HCT116 (cell line): ENCODE data around the gene VPS26A.

Source experiments
- CEBPB ChIP-seq: IDR thresholded peaks from 2 replicates; pipeline ENCODE4 v1.6.1; 2012; ENCODE audit warnings: low read depth
- EZH2 ChIP-seq: fragments of 200-600 bp; sonication (generic); IDR thresholded peaks from 2 replicates; pipeline ENCODE4 v1.6.1; 2017; ENCODE audit warnings: antibody characterized with exemption, mixed run types
- FOSL1 ChIP-seq: IDR thresholded peaks from 2 replicates; pipeline ENCODE4 v1.6.1; 2012; ENCODE audit warnings: low read depth
- JUND ChIP-seq: IDR thresholded peaks from 2 replicates; pipeline ENCODE4 v1.6.1; 2012
- POLR2A ChIP-seq: IDR thresholded peaks from 2 replicates; pipeline ENCODE4 v1.7.0; 2011; ENCODE audit warnings: borderline replicate concordance; ENCODE audit not compliant: insufficient read depth, insufficient read length; ENCODE audit errors: extremely low read depth
- POLR2AphosphoS5 ChIP-seq: IDR thresholded peaks from 2 replicates; pipeline ENCODE4 v1.6.1; 2011; ENCODE audit warnings: mild to moderate bottlenecking, low read depth, low read length, moderate library complexity
- RAD21 ChIP-seq: IDR thresholded peaks from 2 replicates; pipeline ENCODE4 v1.6.1; 2012; ENCODE audit warnings: low read depth, mild to moderate bottlenecking
- TCF7L2 ChIP-seq: IDR thresholded peaks from 2 replicates; pipeline ENCODE4 v1.7.0; 2011; ENCODE audit warnings: borderline replicate concordance, inconsistent platforms; ENCODE audit not compliant: insufficient read depth, insufficient read length; ENCODE audit errors: extremely low read depth
- TF ChIP-seq, protein P1 (sequence below), 3 experiments: fragments of 200-600 bp in 1 of 3; sonication (generic) in 1 of 3; IDR thresholded peaks in 2 of 3; conservative IDR thresholded peaks in 1 of 3; 2 replicates each; pipeline ENCODE4 v1.5.1; 2012 to 2017; ENCODE audit warnings: low read depth in 2 of 3, low read length in 2 of 3, antibody characterized with exemption in 1 of 3, borderline replicate concordance in 1 of 3, control low read depth in 1 of 3, mild to moderate bottlenecking in 1 of 3, mixed read lengths in 1 of 3, mixed run types in 1 of 3, moderate library complexity in 1 of 3; ENCODE audit not compliant: insufficient read depth in 1 of 3
- TF ChIP-seq, protein P2 (sequence below): IDR thresholded peaks from 2 replicates; pipeline ENCODE4 v1.6.1; 2012; ENCODE audit warnings: low read depth

DNA sequence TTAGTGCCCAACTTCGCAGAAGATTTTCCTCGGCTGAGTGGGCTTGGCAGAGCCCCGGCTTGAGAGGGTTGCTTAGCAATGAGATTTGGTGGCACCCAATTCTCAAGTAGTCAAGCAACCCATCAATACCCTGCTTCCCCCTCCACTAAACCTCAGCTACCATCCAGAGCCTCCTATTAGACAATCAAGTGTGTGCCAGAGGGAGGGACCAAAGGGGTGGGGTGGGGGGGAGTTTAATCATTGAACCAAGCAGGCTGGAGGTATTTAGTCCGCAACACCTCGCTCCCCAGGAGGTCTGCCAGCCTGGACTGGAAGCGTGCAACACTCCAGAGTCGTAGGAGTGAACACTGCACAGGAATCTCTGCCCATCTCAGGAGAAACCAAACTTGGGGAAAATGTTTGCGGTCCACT lies 96.1 kb downstream of the VPS26A start, which contains the start of gene HKDC1:
- TF ChIP-seq POLR2A: no peak
- TF ChIP-seq, protein P1, sequence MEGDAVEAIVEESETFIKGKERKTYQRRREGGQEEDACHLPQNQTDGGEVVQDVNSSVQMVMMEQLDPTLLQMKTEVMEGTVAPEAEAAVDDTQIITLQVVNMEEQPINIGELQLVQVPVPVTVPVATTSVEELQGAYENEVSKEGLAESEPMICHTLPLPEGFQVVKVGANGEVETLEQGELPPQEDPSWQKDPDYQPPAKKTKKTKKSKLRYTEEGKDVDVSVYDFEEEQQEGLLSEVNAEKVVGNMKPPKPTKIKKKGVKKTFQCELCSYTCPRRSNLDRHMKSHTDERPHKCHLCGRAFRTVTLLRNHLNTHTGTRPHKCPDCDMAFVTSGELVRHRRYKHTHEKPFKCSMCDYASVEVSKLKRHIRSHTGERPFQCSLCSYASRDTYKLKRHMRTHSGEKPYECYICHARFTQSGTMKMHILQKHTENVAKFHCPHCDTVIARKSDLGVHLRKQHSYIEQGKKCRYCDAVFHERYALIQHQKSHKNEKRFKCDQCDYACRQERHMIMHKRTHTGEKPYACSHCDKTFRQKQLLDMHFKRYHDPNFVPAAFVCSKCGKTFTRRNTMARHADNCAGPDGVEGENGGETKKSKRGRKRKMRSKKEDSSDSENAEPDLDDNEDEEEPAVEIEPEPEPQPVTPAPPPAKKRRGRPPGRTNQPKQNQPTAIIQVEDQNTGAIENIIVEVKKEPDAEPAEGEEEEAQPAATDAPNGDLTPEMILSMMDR (IDR thresholded peaks at IDR 0.05 in 2 of 3, conservative IDR thresholded peaks at IDR 0.05 in 1 of 3; ENCODE audit: borderline replicate concordance in 1 of 3, insufficient read depth in 1 of 3, low read depth in 2 of 3, low read length in 2 of 3): no peak
- no peak for TF ChIP-seq TCF7L2
- TF ChIP-seq FOSL1: no peak
- no peak for TF ChIP-seq CEBPB
- TF ChIP-seq, protein P2, sequence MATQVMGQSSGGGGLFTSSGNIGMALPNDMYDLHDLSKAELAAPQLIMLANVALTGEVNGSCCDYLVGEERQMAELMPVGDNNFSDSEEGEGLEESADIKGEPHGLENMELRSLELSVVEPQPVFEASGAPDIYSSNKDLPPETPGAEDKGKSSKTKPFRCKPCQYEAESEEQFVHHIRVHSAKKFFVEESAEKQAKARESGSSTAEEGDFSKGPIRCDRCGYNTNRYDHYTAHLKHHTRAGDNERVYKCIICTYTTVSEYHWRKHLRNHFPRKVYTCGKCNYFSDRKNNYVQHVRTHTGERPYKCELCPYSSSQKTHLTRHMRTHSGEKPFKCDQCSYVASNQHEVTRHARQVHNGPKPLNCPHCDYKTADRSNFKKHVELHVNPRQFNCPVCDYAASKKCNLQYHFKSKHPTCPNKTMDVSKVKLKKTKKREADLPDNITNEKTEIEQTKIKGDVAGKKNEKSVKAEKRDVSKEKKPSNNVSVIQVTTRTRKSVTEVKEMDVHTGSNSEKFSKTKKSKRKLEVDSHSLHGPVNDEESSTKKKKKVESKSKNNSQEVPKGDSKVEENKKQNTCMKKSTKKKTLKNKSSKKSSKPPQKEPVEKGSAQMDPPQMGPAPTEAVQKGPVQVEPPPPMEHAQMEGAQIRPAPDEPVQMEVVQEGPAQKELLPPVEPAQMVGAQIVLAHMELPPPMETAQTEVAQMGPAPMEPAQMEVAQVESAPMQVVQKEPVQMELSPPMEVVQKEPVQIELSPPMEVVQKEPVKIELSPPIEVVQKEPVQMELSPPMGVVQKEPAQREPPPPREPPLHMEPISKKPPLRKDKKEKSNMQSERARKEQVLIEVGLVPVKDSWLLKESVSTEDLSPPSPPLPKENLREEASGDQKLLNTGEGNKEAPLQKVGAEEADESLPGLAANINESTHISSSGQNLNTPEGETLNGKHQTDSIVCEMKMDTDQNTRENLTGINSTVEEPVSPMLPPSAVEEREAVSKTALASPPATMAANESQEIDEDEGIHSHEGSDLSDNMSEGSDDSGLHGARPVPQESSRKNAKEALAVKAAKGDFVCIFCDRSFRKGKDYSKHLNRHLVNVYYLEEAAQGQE: no peak
- TF ChIP-seq JUND: no peak
- TF ChIP-seq RAD21: no peak
- TF ChIP-seq EZH2: no peak
- TF ChIP-seq POLR2AphosphoS5: no peak
